Inflammatory macrophage (primary cell): ENCODE measurements around the gene NPC1L1.

Experiments
- DNase-seq, 2 donors: peaks; one replicate each; pipeline ENCODE4 v3.0.0-alpha.2; 2020 to 2022

NPC1L1 gene

DNA sequence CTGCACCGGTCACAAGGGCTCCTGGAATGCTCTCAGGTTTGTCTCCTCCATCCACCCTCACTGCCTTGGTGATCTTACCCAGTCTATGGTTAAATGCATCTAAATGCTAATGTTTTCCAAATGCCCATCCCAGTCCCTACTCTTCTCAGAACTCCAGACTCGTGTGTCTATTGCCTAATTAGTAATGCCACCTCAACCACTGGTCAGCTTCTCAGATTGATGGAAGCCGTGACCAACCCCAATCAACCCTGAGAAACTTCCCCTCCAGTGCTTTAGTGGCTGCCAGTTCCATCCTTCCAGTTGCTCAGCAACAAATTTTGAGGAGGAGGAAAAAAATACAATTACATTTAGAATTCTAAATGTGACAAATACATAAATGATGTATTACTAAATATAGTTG lies 69.3 kb downstream of the NPC1L1 start:
- DNase-seq: peak in 1 of 2 donors; percentile 17

DNA sequence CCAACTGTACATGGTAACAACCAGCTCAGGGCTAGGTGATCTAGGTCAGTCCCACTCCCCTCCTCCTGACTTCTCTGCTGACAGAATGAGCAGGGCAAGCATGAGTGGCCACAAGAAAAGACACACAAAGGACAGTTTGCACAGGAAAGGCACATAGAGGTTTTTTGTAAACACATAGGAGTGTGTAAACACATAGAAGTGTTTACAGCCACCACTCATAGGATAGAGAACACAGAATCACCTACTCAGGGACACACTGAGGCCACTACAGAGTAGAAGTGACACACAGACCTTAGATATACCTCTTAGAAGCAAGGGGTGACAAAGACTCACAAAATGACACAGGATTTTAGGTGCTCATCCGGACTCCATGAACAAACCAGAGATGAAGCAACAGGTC lies 69.7 kb downstream of the NPC1L1 start:
- DNase-seq: no peak

DNA sequence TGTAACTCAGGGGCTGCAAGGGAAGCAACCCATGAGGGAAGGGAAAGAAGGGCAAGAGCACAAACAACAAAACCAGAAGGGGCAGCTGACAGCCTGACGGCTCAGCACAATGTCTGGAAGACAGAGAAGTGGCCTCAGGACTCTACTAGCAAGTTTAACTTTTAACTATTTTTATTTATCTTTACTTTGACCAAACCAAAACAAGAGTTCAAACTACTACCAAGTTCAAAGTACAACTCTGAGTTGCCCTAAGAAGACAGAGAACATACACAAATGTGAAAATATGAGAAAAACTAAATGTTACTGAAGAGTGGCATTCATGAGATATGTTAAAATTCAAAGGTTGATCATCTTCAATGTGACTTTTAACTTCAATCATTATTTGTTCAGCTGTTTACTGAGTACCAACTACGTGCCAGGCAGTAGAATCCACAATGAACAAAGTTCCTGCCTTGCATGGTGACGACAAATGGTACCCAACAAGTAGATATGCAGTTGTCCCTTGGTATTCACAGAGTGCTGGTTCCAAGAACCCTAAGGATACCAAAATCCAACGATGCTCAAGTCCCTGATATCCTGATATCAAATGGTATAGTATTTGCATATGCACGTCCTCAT lies 70.4 kb downstream of the NPC1L1 start:
- DNase-seq: no peak

DNA sequence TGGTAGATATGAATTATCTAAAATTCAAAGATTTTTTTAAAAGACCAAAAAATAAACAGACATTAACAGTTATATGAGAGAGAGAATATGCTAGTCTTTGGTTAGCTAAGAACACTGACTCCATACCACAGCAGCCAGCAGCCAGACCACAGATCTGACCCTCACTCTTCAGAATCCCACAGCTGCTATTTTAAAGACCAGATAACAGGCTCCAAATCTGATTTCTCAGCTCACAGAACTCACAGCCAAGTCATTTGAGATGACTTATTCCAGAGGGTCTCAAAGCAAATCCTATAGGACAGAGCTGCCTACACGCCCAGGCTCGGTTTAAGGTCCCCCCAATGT lies 71.0 kb downstream of the NPC1L1 start:
- DNase-seq: no peak

DNA sequence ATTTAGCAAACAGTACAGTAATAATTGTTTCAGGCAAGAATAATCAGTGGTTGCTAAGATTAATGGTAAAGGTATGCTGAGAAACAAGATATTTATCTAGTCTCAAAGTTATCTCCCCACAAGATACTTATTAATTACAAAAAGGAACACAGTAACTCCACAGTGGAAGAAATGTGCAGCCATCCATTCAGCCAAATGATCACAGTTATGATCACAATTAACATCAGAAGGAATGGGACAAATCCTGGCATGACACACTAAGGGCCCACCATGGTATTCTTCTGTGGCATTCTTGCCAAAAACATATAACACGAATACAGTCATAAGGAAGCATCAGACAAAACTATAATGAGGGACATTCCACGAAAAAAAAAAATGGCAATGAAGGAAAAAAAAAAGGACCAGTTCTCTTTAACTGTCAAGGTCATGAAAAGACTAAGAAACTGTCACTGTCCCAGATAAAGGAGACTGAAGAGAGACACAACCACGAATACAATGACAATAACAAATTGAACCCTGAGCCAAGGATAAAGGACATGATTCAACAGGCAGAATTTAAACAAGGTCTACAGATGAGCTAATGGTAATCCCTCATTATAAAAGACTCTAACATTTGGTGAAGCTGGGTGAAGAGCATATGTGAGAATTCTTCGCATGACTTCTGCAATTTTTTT lies 71.5 kb downstream of the NPC1L1 start:
- no peak for DNase-seq

DNA sequence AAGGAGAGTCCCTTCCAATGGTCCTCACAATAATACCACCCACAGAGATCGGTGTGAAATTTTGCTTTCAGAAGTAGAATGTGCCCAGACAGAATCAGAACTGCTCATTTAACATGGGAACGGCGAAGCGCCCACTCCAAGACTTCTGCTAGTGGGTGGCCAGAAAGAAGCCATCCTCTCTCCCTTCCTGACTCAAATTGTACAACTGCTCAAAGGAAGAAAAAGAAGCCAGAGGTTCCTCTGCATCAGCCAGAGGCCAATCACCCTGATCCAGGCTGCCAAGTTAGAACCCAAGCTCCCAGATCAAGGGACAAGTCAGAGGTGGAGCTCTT lies 73.9 kb downstream of the NPC1L1 start:
- DNase-seq: no peak

DNA sequence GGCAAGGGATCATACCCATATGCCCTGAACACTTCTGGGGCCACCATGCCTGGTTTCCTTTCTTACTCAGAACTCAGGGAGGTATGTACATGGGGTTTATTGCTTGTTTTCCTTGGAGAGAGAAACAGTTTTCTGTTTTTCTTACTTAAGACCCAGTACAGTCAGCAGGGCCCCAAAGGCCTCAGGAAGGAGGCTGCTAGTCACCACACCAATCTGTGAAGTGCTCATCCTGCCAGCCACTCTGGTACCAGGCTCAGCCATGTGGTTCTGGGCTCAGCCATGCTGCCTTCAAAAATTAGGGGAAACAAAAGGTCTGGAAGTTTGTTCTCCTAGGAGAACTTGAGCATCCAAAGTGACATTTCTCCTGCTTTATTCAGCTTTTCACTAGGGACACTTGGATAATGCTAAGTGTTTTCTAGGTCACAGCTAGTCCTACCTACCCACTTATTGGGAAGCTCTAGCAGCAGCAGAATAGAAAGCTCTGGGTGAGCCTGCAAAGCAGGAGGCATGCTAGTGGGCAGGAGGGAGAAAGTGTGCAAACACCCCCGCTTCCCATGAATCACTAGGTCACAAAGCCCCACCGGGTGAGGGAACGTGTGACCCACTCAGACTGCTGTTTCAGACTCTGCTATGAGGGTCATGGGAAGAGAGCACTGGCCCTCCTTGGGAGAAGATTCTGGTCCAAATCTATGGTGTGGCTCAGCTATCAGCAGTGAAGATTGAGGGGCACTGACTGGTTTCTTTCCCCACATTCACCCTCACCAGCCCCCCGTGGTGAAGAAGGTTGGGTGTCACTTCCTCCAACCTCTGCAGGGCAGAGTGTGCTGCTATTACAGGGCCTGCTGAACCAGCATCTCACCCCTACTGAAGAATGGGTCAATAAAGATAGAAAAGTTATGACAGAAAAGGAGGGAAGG lies 74.6 kb downstream of the NPC1L1 start:
- DNase-seq: peak in 1 of 2 donors; percentile 35

DNA sequence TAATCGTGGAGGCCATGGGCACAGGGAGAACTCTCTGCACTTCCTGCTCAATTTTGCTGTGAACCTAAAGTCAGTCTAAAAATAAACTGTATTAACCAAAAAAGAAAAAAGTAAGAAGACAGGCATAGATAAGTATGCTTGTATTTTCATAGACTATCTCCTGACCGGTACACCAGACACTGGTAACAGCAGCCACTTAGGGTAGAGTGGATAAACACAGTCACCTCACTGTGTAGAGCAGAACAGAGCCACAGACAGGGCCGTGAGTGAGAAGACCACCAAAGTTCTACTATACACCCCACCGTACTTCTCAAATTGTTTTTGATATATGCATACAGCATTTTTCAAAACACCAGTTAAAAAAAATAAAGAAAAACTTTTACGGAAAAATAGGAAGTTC lies 75.6 kb downstream of the NPC1L1 start:
- no peak for DNase-seq

DNA sequence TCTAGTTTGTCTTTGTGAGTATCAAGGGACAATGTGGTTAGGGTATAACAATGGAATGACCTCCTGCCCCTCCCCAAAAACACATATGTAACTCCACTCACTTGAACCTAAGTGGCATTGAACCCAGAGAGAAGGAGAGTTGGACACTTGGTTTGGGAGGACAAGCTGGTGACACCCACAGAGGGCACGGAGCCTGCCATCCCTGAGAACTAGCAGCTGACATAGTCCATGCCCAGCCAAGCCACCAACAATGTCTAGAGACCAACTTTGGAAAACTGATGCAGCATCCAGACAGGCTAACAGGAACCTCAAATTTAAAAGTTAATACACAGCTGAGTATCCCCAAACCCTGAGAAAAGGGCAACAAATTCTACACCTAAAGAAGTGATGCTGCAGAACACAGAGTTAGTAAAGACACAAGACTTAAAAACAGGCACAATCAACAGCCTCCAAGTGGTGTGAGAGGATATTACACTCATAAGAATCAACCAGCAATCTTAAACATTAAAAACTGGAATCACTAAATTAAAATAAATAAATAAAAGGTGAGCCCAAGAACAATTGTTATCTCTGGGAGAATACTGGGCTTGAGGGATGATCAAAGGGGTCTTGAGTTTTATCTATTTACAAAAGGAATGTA lies 77.8 kb downstream of the NPC1L1 start:
- DNase-seq: no peak
